Transverse colon (tissue), 4 donors: ENCODE results near the gene DEDD.

ENCODE experiments used
- CTCF ChIP-seq, 5 experiments: fragments of 200-600 bp in 3 of 5; fragments of 450-650 bp in 2 of 5; sonication (generic) in 3 of 5; IDR thresholded peaks; 1 replicate in 2 of 5; 2 replicates in 3 of 5; pipeline ENCODE4 v1.5.1; 2016 to 2017; ENCODE audit warnings: antibody characterized with exemption in 5 of 5, inconsistent platforms in 3 of 5, mild to moderate bottlenecking in 2 of 5, moderate library complexity in 1 of 5
- POLR2A ChIP-seq: fragments of 450-650 bp; IDR thresholded peaks from one replicate; pipeline ENCODE4 v1.6.1; 2016; ENCODE audit warnings: antibody characterized with exemption, mild to moderate bottlenecking, moderate library complexity
- POLR2AphosphoS5 ChIP-seq, 3 donors: sonication (generic); formaldehyde crosslinking; IDR thresholded peaks; one replicate each; pipeline ENCODE4 v1.6.1; 2016; ENCODE audit warnings: antibody characterized with exemption in 3 of 3

GRCh38 chr1:161174911-161175310 lies 42.4 kb upstream of the DEDD start:
- TF ChIP-seq POLR2A, result no peak
- no peak for TF ChIP-seq CTCF (IDR thresholded peaks at IDR 0.05)
- TF ChIP-seq POLR2AphosphoS5 (IDR thresholded peaks at IDR 0.05), result no peak
